Muscle layer of colon (tissue), 2 donors: ENCODE data around the gene TMEM97.
A peak's percentile ranks its signal among the peaks of the same experiment; 100 is the strongest.

Experiments used
- H3K27ac ChIP-seq: one replicate; pipeline ENCODE4 v1.7.0; 2013; ENCODE audit warnings: low read depth, mild to moderate bottlenecking, low read length, moderate library complexity
- H3K27me3 ChIP-seq, 2 donors: one replicate each; pipeline ENCODE4 v1.7.0; 2013; ENCODE audit warnings: low read length in 2 of 2, mild to moderate bottlenecking in 2 of 2; ENCODE audit not compliant: insufficient read depth in 2 of 2, control insufficient read depth in 1 of 2
- H3K36me3 ChIP-seq: one replicate; pipeline ENCODE4 v1.7.0; 2013; ENCODE audit warnings: mild to moderate bottlenecking, low read length; ENCODE audit not compliant: insufficient read depth
- H3K4me1 ChIP-seq: one replicate; pipeline ENCODE4 v1.7.0; 2013; ENCODE audit warnings: mild to moderate bottlenecking, low read length; ENCODE audit not compliant: insufficient read depth
- H3K4me3 ChIP-seq, 2 donors: one replicate each; pipeline ENCODE4 v1.7.0; 2013; ENCODE audit warnings: low read length in 2 of 2, low read depth in 1 of 2, mild to moderate bottlenecking in 1 of 2, moderate library complexity in 1 of 2
- H3K9ac ChIP-seq: one replicate; pipeline ENCODE4 v1.7.0; 2013; ENCODE audit warnings: low read length
- H3K9me3 ChIP-seq: one replicate; pipeline ENCODE4 v1.7.0; 2013; ENCODE audit warnings: mild to moderate bottlenecking, low read length
- donor health status: abdominal sarcoma.
- donor health status: Adenocarcinoma of cecum.

TMEM97 gene

DNA sequence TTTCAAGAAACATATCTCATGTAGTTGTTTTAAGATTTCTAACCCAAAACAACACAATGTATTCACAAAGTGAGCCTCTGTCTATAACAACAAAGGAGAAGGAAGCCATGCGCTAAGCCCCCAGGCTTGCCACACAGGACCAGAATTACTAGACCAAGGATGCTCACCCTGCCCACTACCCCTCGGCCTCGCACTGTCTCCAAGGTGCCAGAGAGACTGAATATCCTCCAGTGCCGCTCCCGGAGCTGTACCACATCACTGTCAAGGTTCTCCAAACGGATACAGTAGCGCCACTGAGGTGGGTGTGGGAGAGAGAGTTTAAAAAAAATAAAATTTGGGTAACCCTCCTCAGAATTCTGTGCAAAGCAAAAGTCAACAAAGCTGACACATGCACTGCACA is 31.3 kb downstream of the TMEM97 start:
- Histone ChIP-seq H3K27ac (no peak overlapping the region), H3K27me3 (no peaks in the 10 kb centered on the region), H3K4me1 (no peaks in the 10 kb centered on the region), H3K9ac (no peak overlapping the region), H3K9me3 (no peaks in the 10 kb centered on the region), H3K36me3 (peaks cover 91% of the 10 kb centered on the region), H3K4me3 (no peak overlapping the region)

- peaks cover 25% of the 10 kb centered on the region for H3K4me1 ChIP-seq
- H3K4me3 ChIP-seq = peak within 1 kb of the TSS; percentile 82 to 94
- peak within 1 kb of the TSS; percentile 94 for H3K27ac ChIP-seq
- H3K36me3 ChIP-seq = peaks cover 52% of the 10 kb centered on the region
- H3K9ac ChIP-seq = peak within 1 kb of the TSS; percentile 79
- H3K27me3 ChIP-seq = no peaks in the 10 kb centered on the region
- H3K9me3 ChIP-seq = no peaks in the 10 kb centered on the region
Observed at GRCh38 chr17:28357061-28357900, 38.3 kb downstream of the TMEM97 start, which contains the start of gene POLDIP2. POLDIP2 (minus strand) TSS chr17:28357527; CDS start chr17:28357448, 79 bp downstream.

GRCh38 chr17:28357901-28358197 is 38.8 kb downstream of the TMEM97 start:
- Histone ChIP-seq H3K27me3 (no peaks in the 10 kb centered on the region), H3K9ac (peak overlapping the region; percentile 36), H3K4me1 (peaks cover 25% of the 10 kb centered on the region), H3K36me3 (peaks cover 53% of the 10 kb centered on the region), H3K4me3 (peak overlapping the region; percentile 82 to 94), H3K9me3 (no peaks in the 10 kb centered on the region), H3K27ac (peak overlapping the region; percentile 94)

- Histone ChIP-seq H3K9ac (no peak overlapping the region), H3K27ac (no peak overlapping the region), H3K4me3 (no peak overlapping the region), H3K9me3 (no peaks in the 10 kb centered on the region), H3K4me1 (peaks cover 8% of the 10 kb centered on the region), H3K36me3 (peaks cover 38% of the 10 kb centered on the region), H3K27me3 (no peaks in the 10 kb centered on the region)
Observed at GRCh38 chr17:28363186-28363585, 44.2 kb downstream of the TMEM97 start.

GRCh38 chr17:28363776-28364650 is 45.0 kb downstream of the TMEM97 start:
- H3K27ac ChIP-seq = no peak overlapping the region
- peaks cover 36% of the 10 kb centered on the region for H3K36me3 ChIP-seq
- no peaks in the 10 kb centered on the region for H3K9me3 ChIP-seq

DNA sequence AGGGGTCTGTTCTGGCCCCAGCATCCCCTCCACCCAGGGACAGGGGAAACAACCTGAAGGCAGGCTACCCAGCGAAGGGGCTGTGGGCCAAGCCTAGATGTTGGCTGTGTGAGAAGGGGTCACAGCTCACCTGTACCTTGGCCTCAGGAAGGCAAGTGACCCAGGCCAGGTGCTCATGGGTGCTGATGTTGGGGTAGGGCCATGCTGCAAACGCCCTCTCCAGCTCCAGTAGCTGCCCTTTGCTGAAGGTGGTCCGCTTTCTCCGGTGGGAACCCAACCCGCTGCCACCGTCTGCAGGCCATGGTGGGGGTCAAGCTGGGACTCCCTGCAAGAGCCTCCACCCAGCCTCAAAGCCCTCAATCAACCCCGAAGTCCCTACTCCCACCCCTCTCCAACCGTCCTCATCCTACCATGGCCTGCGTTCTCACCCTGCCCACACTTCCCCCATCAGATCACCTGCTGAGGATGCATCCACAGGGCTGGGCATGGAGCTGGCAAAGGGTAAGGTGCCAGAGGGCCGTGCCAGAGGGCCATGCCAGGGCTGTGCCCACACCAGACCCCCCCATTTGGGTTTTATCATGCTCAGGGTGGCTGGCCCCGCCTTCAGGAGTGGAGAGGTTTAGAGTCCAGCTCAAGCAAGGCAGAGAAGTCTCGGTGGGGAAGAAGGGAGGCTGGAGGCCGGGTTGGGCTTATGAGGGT is 45.8 kb downstream of the TMEM97 start, which contains the start of gene SEBOX:
Gene SEBOX, minus strand, starts transcription at position 535 of the 699 bp plus-strand sequence. Its CDS starts 48 bp downstream, at position 487.
- Histone ChIP-seq H3K9me3 (no peaks in the 10 kb centered on the region), H3K36me3 (peaks cover 31% of the 10 kb centered on the region), H3K4me3 (no peak within 1 kb of the TSS), H3K9ac (no peak within 1 kb of the TSS), H3K4me1 (no peaks in the 10 kb centered on the region), H3K27me3 (no peaks in the 10 kb centered on the region), H3K27ac (no peak within 1 kb of the TSS)

More at GRCh38 chr17:28363776-28364650, 45.0 kb downstream of the TMEM97 start:
- Histone ChIP-seq H3K27me3 (no peaks in the 10 kb centered on the region), H3K9ac (no peak overlapping the region), H3K4me3 (no peak overlapping the region), H3K4me1 (no peaks in the 10 kb centered on the region)

GRCh38 chr17:28365487-28365886 is 46.5 kb downstream of the TMEM97 start:
- Histone ChIP-seq H3K9ac (no peak overlapping the region), H3K9me3 (no peaks in the 10 kb centered on the region), H3K27me3 (no peaks in the 10 kb centered on the region), H3K36me3 (peaks cover 24% of the 10 kb centered on the region), H3K4me1 (no peaks in the 10 kb centered on the region), H3K4me3 (no peak overlapping the region), H3K27ac (no peak overlapping the region)

- H3K36me3 ChIP-seq = peaks cover 13% of the 10 kb centered on the region
- H3K4me3 ChIP-seq = no peak overlapping the region
Observed at GRCh38 chr17:28366605-28367004, 47.6 kb downstream of the TMEM97 start.

DNA sequence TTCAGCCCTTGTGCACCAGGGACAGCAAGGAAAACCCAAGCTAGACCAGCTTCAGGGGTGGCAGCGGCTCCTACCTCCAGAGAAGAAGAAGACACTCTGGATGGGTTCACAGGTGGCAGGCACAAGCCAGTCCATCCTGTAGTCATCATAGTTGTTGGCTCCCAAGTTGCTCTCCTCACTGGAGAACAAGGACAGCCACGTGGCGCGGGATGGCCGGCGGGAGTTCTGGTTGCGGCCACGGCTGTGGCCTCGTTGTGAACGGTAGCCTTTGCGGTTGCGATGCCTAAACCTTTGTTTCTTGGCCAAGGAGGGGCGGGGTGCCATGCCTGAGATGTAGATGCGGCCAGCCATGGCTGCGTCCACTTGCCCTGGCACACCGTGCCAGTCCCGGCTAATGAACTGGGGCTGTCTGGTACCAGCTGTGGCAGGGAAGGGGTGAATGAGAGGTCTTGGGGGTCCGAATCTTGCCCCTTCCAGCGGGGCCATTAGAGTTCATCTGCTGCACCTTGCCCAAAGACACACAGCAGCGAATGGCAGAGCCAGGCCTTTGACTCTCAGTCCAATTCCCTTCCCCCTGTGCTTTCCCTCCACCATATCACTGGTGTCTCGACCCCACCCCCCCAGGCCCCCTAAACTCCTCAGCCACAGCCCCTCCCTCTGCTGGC is 48.8 kb downstream of the TMEM97 start:
- no peaks in the 10 kb centered on the region for H3K9me3 ChIP-seq
- H3K27ac ChIP-seq = no peak overlapping the region
- no peak overlapping the region for H3K9ac ChIP-seq
- peaks cover 7% of the 10 kb centered on the region for H3K36me3 ChIP-seq
- H3K4me1 ChIP-seq = peaks cover 10% of the 10 kb centered on the region
- no peak overlapping the region for H3K4me3 ChIP-seq
- no peaks in the 10 kb centered on the region for H3K27me3 ChIP-seq

More at GRCh38 chr17:28366605-28367004, 47.6 kb downstream of the TMEM97 start:
- no peaks in the 10 kb centered on the region for H3K9me3 ChIP-seq
- no peak overlapping the region for H3K9ac ChIP-seq
- H3K27ac ChIP-seq = no peak overlapping the region
- no peaks in the 10 kb centered on the region for H3K27me3 ChIP-seq
- H3K4me1 ChIP-seq = peaks cover 4% of the 10 kb centered on the region

- H3K9ac ChIP-seq = no peak overlapping the region
- peaks cover 1% of the 10 kb centered on the region for H3K36me3 ChIP-seq
- H3K27ac ChIP-seq = no peak overlapping the region
- H3K4me3 ChIP-seq = no peak overlapping the region
- no peaks in the 10 kb centered on the region for H3K27me3 ChIP-seq
- peaks cover 16% of the 10 kb centered on the region for H3K4me1 ChIP-seq
- H3K9me3 ChIP-seq = no peaks in the 10 kb centered on the region
Observed at GRCh38 chr17:28368306-28368831, 49.4 kb downstream of the TMEM97 start.
